Ascending aorta (tissue), 2 donors: Measurements from ENCODE around the gene CAV1. TPM values are rescaled to one million over a fixed set of nuclear protein-coding genes. Genes with fewer than 3 reads are reported as not detected.

Source experiments
- DNase-seq, 2 donors: peaks; one replicate each; pipeline ENCODE4 v3.0.0-alpha.2; 2019; ENCODE audit warnings: low spot score in 2 of 2
- H3K27ac ChIP-seq, 2 donors: fragments of 200-600 bp; sonication (generic); one replicate each; pipeline ENCODE4 v1.5.1; 2016 to 2017; ENCODE audit warnings: mild to moderate bottlenecking in 1 of 2
- H3K27me3 ChIP-seq: fragments of 200-600 bp; sonication (generic); one replicate; pipeline ENCODE4 v1.5.1; 2017
- H3K36me3 ChIP-seq, 2 donors: fragments of 200-600 bp; sonication (generic); one replicate each; pipeline ENCODE4 v1.5.1; 2016
- H3K4me1 ChIP-seq, 2 donors: fragments of 200-600 bp; sonication (generic); one replicate each; pipeline ENCODE4 v1.5.1; 2016 to 2017; ENCODE audit warnings: mild to moderate bottlenecking in 1 of 2
- H3K4me3 ChIP-seq, 2 donors: fragments of 200-600 bp; sonication (generic); one replicate each; pipeline ENCODE4 v1.5.1; 2016 to 2017; ENCODE audit warnings: mild to moderate bottlenecking in 1 of 2
- H3K9me3 ChIP-seq, 2 donors: fragments of 200-600 bp; sonication (generic); one replicate each; pipeline ENCODE4 v1.5.1; 2016
- intact Hi-C: fragments of 100-400 bp; cut with DNase I; formaldehyde crosslinking; loops from one replicate; pipeline ENCODE4 v1.15.1; 2023
- total RNA-seq: library from RNA; depleted of rRNA; stranded (reverse); fragments of >200 nt; gene quantifications from one replicate; pipeline ENCODE4 v1.1.0, GENCODE V29; 2016
- TF ChIP-seq, protein P1 (sequence below), 3 experiments: fragments of 200-600 bp in 2 of 3; fragments of 450-650 bp in 1 of 3; sonication (generic) in 2 of 3; IDR thresholded peaks; one replicate each; pipeline ENCODE4 v1.5.1; 2016 to 2019; ENCODE audit warnings: antibody characterized with exemption in 3 of 3, mild to moderate bottlenecking in 1 of 3, moderate library complexity in 1 of 3

Gene CAV1
- total RNA-seq, 1 donor from 2014 or later, result 156 TPM

DNA sequence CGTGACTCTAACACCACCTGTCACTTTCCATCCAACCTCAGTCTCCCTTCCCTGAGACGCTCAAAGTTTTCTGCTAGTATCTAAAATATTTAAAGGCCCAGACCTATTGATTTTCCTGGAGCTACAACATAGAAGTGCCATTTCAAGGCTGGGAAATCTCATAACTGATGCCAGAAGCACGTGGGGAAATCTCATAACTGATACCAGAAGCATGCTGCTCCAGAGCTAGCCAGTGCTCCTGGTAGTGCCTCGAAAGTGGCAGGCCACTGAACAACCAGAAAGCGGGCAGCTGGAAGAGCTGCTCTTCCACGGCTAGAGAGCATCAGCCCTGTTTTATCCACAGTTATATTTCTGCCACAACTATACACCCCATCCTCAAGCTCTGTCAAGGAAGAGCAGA, 72.5 kb downstream of the CAV1 start:
- H3K27ac ChIP-seq, result no peak overlapping the region
- no peaks in the 10 kb centered on the region for H3K36me3 ChIP-seq
- no peak for DNase-seq
- intact Hi-C loops, result no loop called here
- H3K4me1 ChIP-seq, result no peaks in the 10 kb centered on the region
- H3K4me3 ChIP-seq, result no peak overlapping the region
- TF ChIP-seq, protein P1, sequence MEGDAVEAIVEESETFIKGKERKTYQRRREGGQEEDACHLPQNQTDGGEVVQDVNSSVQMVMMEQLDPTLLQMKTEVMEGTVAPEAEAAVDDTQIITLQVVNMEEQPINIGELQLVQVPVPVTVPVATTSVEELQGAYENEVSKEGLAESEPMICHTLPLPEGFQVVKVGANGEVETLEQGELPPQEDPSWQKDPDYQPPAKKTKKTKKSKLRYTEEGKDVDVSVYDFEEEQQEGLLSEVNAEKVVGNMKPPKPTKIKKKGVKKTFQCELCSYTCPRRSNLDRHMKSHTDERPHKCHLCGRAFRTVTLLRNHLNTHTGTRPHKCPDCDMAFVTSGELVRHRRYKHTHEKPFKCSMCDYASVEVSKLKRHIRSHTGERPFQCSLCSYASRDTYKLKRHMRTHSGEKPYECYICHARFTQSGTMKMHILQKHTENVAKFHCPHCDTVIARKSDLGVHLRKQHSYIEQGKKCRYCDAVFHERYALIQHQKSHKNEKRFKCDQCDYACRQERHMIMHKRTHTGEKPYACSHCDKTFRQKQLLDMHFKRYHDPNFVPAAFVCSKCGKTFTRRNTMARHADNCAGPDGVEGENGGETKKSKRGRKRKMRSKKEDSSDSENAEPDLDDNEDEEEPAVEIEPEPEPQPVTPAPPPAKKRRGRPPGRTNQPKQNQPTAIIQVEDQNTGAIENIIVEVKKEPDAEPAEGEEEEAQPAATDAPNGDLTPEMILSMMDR (IDR thresholded peaks at IDR 0.05), result no peak
- H3K9me3 ChIP-seq, result no peaks in the 10 kb centered on the region
- H3K27me3 ChIP-seq, result no peaks in the 10 kb centered on the region

DNA sequence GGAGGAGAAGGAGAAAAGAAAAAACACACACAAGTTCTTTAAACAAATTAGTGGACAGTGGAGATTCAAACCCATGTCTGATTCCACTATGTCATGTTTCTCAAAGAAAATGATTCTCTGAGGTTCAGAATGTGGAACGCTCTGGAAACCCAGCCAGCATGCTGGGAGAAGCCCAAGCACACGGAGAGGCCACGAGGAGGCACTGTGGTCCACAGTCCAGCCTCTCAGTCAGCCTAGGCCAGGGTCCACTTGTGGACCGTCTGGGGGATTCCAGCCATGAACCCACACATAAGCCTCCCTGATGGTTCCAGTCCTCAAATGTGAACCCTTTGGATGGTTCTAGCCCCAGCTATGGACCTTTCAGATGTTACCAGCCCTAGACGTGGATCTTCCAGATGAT, 73.4 kb downstream of the CAV1 start:
- intact Hi-C loops, result no loop called here
- TF ChIP-seq, protein P1 (IDR thresholded peaks at IDR 0.05), result peak in 1 of 3 experiments; percentile 29
- no peaks in the 10 kb centered on the region for H3K4me1 ChIP-seq
- H3K27ac ChIP-seq, result no peak overlapping the region
- no peaks in the 10 kb centered on the region for H3K36me3 ChIP-seq
- H3K9me3 ChIP-seq, result no peaks in the 10 kb centered on the region
- H3K27me3 ChIP-seq, result no peaks in the 10 kb centered on the region
- DNase-seq, result no peak
- H3K4me3 ChIP-seq, result no peak overlapping the region

DNA sequence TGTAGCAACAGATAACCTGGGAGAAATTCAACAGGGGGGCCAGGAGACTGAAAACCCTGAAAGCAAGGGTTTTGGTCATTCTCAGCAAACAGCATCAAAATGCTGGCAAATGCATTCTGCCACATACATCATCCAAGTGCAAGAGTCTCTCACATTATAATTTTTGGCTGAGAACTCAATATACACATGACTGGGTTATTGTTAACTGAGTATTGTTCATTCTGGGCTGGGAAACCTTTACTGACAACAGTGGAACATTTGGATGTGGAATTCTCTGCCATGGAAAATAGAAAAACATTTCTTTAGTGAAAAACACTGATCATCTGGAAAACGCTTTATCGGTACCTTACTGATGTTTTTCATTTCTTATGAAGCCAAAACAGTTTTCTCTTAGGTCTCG, 74.0 kb downstream of the CAV1 start:
- H3K27me3 ChIP-seq, result no peaks in the 10 kb centered on the region
- H3K4me1 ChIP-seq, result no peaks in the 10 kb centered on the region
- H3K4me3 ChIP-seq, result no peak overlapping the region
- TF ChIP-seq, protein P1 (IDR thresholded peaks at IDR 0.05), result no peak
- no peak overlapping the region for H3K27ac ChIP-seq
- DNase-seq, result no peak
- H3K9me3 ChIP-seq, result no peaks in the 10 kb centered on the region
- intact Hi-C loops, result no loop called here
- H3K36me3 ChIP-seq, result no peaks in the 10 kb centered on the region

DNA sequence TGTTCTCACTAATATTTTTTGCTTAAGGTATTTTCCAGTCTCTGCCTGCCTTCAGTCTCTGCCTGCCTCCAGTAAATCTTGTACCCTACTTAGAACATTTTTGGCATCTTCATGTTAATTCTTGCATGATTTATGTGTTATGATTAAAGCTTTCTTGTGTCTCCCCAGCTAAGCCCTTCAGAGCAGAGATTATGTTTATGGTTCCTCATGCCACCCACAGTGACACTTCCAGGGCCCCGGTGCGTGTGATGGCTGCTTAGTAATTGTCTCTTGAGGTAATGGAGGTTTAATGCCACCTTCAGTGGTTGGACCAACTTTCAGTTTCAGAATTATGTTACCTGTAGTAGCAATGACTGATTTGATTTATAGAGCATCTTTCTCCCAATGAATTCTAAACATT, 76.6 kb downstream of the CAV1 start:
- Histone ChIP-seq H3K27me3 (no peaks in the 10 kb centered on the region), H3K4me3 (no peak overlapping the region), H3K27ac (no peak overlapping the region), H3K4me1 (no peaks in the 10 kb centered on the region), H3K36me3 (no peaks in the 10 kb centered on the region), H3K9me3 (no peaks in the 10 kb centered on the region)
- TF ChIP-seq, protein P1 (IDR thresholded peaks at IDR 0.05), result no peak
- DNase-seq, result no peak
- intact Hi-C loops, result no loop called here

DNA sequence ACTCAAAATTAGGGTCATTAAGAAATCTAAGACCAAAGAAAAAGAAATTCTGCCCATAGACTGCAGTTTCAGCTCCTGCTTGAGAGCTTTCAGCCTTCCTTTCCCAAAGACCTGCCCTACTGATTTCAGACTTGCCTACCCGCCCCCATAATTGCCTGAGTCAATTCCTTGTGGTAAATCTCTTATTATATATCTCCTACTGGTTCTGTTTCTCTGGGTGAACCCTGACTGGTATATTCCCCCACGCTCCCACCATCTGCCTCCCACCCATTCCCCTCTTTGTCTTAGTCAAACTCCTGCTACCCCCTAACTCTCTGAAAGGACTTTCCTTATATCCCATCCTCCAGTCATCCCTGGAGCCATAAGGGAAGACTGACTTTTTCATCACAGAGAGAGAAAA, 82.5 kb downstream of the CAV1 start:
- Histone ChIP-seq H3K4me1 (no peaks in the 10 kb centered on the region), H3K27me3 (no peaks in the 10 kb centered on the region), H3K9me3 (no peaks in the 10 kb centered on the region), H3K36me3 (no peaks in the 10 kb centered on the region), H3K27ac (no peak overlapping the region), H3K4me3 (no peak overlapping the region)
- no peak for DNase-seq
- TF ChIP-seq, protein P1 (IDR thresholded peaks at IDR 0.05), result no peak
- intact Hi-C loops, result no loop called here

DNA sequence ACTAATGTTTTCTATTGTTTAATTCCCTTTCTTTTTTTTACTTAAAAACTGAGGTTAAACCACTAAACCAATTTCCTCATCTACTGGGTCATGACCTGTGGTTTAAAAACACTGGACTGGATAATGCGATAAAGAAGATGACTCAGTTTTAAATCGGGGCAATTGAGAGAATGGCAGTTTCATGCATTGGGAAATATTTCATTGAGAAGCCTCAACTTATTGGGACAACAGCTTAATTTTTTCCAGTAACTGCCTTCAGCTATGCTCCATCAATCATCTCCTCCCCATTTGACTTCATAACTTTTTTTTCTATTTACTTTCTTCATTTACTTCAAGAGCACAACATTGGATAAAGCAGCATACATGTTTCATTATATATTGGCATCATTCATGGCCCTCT, 85.4 kb downstream of the CAV1 start:
- TF ChIP-seq, protein P1 (IDR thresholded peaks at IDR 0.05), result no peak
- Histone ChIP-seq H3K4me3 (no peak overlapping the region), H3K27ac (no peak overlapping the region), H3K9me3 (no peaks in the 10 kb centered on the region), H3K27me3 (no peaks in the 10 kb centered on the region), H3K36me3 (no peaks in the 10 kb centered on the region), H3K4me1 (no peaks in the 10 kb centered on the region)
- intact Hi-C loops, result no loop called here
- DNase-seq, result no peak
